Measurements from ENCODE around the gene AZU1.

Gene AZU1

GRCh38 chr19:797528-798414 lies 29.9 kb upstream of the AZU1 start:
- peak; percentile 76 to 91 (median 79) for DNase-seq

- peak in 2 of 6 experiments; percentile 55 to 59 for DNase-seq
Observed at GRCh38 chr19:798415-799075, 29.1 kb upstream of the AZU1 start.

- peak in 1 of 6 experiments; percentile 53 for DNase-seq
Observed at GRCh38 chr19:799076-799881, 28.4 kb upstream of the AZU1 start.

DNA sequence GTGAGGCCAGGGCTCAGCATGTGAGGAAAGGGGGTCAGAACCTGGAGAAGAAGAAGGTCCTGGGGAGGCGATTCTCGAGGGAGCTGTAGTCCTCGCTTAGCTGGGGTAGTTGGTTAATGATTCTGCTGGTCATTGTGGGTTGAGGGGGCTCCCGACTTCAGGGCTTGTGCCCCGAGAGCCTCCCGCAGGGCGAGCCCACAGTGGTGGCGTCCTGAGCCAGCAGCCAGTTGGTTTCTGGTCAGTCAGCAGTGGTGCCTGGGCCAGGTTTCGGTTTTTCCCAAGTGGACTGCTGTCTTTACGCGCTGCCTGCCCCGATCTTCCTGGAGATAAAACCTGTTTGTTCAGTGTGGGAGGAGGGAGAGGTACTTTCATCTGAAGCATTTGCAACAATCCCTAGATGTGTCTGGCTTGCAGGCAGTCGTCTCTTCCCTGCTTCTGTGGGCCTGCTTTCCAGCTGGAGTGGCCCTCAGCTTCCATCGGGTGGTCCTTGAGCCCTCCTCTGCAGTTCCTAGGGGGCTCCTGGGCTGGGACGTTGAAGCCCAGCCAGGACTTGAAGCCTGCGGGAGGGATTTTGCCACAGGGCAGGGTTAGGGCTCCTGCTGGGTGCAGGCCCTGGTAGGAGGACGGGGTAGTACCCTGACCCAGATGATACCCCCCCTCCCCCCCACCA lies 27.1 kb upstream of the AZU1 start:
- DNase-seq: no peak

GRCh38 chr19:801030-801860 lies 26.4 kb upstream of the AZU1 start:
- peak in 2 of 6 experiments; percentile 23 to 29 for DNase-seq

DNA sequence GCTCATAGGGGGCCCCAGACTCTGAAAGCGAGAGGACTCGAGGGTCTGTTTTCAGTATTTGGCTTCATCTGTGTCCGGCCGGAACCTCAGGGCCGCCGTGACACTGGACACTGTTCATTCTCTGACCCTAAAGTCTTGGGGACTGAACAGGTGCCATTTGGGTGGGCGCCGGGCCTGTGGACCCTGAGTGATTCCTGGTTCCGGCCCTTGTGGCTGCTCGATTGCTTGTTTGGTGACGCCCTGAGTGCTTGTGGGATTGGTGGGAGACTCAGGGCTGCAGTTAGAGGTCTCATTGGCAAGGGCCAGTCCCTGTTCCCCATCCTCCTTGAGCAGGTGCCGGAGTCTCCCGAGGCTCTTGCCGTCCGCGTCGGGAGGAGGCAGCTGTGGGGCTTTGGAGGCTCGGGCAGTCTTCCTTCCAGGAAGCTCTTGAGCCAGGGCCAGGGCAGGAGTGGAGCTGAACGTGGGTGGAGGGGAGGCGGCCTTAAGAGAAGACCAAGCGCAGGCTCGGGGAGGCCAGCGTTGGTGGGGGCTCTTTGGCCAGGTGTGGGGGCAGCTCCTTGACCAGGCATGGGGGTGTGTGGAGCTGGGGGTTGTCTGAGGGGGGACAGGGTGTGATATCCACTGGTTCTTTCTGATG lies 25.7 kb upstream of the AZU1 start:
- no peak for DNase-seq

DNA sequence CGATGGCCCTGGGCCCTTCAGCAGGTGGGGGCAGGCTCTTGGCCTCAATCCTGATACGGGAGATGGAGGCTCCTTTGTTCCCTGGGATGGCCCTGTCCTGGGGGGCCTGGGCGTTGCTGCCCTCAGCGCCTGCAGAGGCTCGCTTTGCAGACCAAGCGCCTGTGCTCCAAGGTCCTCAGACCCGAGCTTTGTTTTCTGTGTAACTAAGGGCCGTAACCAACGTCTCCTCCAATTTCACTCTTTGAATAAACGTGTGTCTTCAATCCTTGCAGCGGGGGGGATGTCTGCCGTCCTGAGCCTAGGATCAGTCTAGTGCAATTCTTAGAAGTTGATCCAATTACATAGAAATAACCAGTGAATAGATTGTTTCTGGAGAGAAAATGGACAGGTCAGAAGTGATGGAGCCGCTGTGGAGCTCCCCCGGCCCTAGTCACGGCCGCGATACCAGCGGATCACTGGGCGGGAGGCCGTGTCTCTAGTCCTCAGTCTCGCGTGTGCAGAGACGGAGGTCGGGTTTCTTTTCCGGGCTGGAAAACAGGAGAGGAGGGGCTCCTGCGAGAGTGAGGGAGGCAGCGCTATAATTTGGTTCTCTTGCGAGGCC lies 25.0 kb upstream of the AZU1 start:
- no peak for DNase-seq

GRCh38 chr19:803099-803561 lies 24.5 kb upstream of the AZU1 start:
- DNase-seq: no peak

GRCh38 chr19:803686-804418 lies 23.8 kb upstream of the AZU1 start:
- DNase-seq: no peak

DNA sequence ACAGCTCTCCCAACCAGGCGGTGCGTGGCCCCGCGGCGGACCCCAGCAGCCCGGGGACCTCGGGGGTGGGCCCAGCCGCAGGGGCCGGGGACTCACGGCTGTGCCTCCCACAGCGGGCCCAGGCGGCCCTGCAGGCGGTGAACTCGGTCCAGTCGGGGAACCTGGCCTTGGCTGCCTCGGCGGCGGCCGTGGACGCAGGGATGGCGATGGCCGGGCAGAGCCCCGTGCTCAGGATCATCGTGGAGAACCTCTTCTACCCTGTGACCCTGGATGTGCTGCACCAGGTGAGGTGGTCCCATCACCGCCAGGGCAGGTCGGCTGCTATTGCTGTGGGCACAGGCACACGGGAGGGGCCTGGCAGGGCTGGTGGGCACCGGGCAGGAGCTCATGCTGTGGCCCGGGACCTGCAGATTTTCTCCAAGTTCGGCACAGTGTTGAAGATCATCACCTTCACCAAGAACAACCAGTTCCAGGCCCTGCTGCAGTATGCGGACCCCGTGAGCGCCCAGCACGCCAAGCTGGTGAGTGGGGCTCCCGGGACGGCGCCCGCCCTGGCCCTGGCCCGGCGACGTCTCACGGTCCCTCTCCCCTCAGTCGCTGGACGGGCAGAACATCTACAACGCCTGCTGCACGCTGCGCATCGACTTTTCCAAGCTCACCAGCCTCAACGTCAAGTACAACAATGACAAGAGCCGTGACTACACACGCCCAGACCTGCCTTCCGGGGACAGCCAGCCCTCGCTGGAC lies 23.0 kb upstream of the AZU1 start:
- no peak for DNase-seq

GRCh38 chr19:805166-805551 lies 22.5 kb upstream of the AZU1 start:
- DNase-seq: no peak

DNA sequence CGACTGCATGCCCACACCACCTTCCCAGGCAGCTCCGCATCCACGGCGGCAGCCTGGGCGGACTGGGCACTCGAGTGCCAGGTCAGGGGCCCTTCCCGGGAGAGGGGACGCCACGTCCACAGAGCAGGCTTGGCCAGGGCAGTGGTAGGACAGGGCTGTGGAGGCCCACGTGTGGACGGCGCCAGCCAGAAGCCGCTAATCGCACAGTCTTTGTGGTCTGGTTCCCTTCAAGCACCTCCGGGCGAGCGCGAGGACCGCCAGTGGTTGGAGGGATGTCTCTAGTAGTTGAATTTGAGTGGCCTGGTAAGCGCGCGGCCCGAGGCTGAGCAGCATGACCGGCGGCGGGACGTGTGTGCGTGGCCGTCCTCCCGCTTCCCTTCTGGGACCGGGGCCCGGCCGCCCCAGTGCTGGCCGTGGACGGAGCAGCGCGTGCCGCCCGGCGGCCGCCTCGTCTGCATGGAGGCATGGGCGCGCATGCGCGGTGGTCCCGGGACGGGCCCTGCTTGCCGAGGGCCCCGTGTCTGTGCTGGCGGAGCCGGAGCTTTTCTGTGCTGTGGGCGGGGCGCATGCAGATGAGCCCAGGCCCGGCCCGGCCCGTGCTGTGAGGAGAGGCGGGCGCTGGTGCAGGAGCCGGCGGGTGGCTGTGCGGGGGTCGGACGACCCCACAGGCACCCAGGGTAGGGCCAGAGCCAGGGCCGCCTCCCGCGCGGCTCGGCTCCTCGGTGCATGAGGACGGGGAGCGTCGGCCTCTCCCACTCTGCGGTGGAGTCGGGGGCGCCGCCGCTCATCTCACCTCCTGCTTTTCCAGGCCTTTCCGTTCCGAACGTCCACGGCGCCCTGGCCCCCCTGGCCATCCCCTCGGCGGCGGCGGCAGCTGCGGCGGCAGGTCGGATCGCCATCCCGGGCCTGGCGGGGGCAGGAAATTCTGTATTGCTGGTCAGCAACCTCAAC lies 21.8 kb upstream of the AZU1 start:
- DNase-seq: no peak

DNA sequence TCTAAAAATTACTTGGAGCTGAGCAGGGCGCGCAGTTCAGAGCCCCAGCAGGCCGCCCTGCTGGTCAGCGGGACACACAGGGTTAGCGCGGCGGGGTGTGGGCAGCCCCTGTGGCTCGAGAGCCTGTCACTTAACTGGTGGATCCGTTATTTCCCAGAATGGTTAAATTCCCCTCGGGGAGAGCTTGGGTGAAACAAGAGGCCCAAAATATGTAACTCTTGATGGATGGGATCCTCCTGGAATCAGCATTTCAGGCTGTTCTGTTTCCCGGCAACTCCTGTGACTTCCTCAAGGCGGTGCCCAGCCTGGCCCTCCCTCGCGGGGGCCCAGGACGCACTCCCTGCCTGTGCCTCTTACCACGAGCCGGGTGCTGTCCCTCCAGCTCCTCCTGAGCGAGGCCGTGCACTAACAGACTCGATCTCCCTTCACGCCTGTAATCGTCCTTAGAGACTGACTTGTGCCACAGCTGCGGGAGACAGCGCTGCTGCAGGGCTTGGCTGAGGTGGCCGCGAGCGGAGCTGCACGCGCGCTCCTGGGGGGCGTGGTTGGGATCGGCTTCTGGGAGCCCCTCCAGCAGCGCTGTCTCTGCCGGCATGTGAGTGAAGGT lies 20.7 kb upstream of the AZU1 start:
- no peak for DNase-seq

- no peak for DNase-seq
Observed at GRCh38 chr19:807627-808422, 19.8 kb upstream of the AZU1 start.

DNA sequence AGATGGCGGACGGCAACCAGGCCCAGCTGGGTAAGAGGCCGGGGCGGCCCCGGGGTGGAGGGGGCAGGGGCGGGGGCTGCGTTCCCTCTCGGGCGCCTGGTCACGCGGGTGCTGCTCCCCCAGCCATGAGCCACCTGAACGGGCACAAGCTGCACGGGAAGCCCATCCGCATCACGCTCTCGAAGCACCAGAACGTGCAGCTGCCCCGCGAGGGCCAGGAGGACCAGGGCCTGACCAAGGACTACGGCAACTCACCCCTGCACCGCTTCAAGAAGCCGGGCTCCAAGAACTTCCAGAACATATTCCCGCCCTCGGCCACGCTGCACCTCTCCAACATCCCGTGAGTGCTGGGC lies 19.2 kb upstream of the AZU1 start:
- no peak for DNase-seq

- no peak for DNase-seq
Observed at GRCh38 chr19:810077-810855, 17.4 kb upstream of the AZU1 start.
